ENCODE data around the gene GPR132.
"Not testable (repeated sequence)": the region's sequence is repeated elsewhere in the genome, so short reads cannot be mapped to it uniquely, and the experiment has no call there.

The GPR132 gene

GRCh38 chr14:105042813-105043212 is 22.4 kb downstream of the GPR132 start:
- Histone ChIP-seq H3K4me3 (no peak overlapping the region), H3K27ac (no peak overlapping the region), H3K4me2 (peak overlapping the region; percentile 56 to 85 (median 75); a peak in 21 of 22 replicates), H3K4me1 (peaks cover 47 to 63% (median 51%) of the 10 kb centered on the region in 10 experiments), H3K36me3 (peaks cover 0 to 13% (median 6%) of the 10 kb centered on the region in 11 experiments; a peak in 5 of 22 replicates), H4K20me1 (peaks cover 0 to 47% (median 18%) of the 10 kb centered on the region in 11 experiments; a peak in 16 of 22 replicates), H3K27me3 (peaks cover 0 to 5% (median 0%) of the 10 kb centered on the region in 11 experiments; a peak in 1 of 22 replicates), H3K9ac (peak overlapping the region in 3 of 11 experiments; percentile 49 to 55 (median 53); a peak in 6 of 22 replicates), H3K9me3 (replicated peaks in 1 of 11) (no peaks in the 10 kb centered on the region)
- TF ChIP-seq Cebpa-rat (IDR thresholded peaks at IDR 0.05), result no peak

GRCh38 chr14:105041841-105042765 is 23.1 kb downstream of the GPR132 start:
- peaks cover 0 to 5% (median 0%) of the 10 kb centered on the region in 11 experiments; a peak in 1 of 22 replicates for H3K27me3 ChIP-seq
- peaks cover 0 to 40% (median 11%) of the 10 kb centered on the region in 11 experiments; a peak in 15 of 22 replicates for H4K20me1 ChIP-seq
- no peaks in the 10 kb centered on the region for H3K9me3 ChIP-seq (replicated peaks in 1 of 11)
- TF ChIP-seq Cebpa-rat (IDR thresholded peaks at IDR 0.05), result no peak
- peaks cover 47 to 57% (median 51%) of the 10 kb centered on the region in 10 experiments for H3K4me1 ChIP-seq
- H3K27ac ChIP-seq, result no peak overlapping the region
- H3K9ac ChIP-seq, result peak overlapping the region in 8 of 11 experiments; percentile 1 to 55 (median 51); a peak in 12 of 22 replicates
- peak overlapping the region; percentile 56 to 85 (median 75); a peak in 21 of 22 replicates for H3K4me2 ChIP-seq
- H3K36me3 ChIP-seq, result peaks cover 0 to 6% (median under 1%) of the 10 kb centered on the region in 11 experiments; a peak in 1 of 22 replicates
- H3K4me3 ChIP-seq, result no peak overlapping the region

GRCh38 chr14:105039458-105040205 is 25.6 kb downstream of the GPR132 start:
- no peak overlapping the region for H3K4me3 ChIP-seq
- TF ChIP-seq Cebpa-rat (IDR thresholded peaks at IDR 0.05), result no peak

GRCh38 chr14:105035616-105036015 is 29.6 kb downstream of the GPR132 start:
- H3K4me2 ChIP-seq, H3K36me3 ChIP-seq, H3K27ac ChIP-seq, H4K20me1 ChIP-seq, H3K4me3 ChIP-seq, H3K9ac ChIP-seq: not testable (repeated sequence)
- Histone ChIP-seq H3K4me1 (peaks cover 0 to 17% (median 4%) of the 10 kb centered on the region in 10 experiments; a peak in 9 of 20 replicates), H3K27me3 (peaks cover 7 to 19% (median 12%) of the 10 kb centered on the region in 11 experiments; a peak in 19 of 22 replicates), H3K9me3 (replicated peaks in 1 of 11) (peaks cover 0 to 21% (median 12%) of the 10 kb centered on the region in 11 experiments; a peak in 19 of 22 replicates)

More at GRCh38 chr14:105039458-105040205, 25.6 kb downstream of the GPR132 start:
- Histone ChIP-seq H3K27me3 (peaks cover 0 to 5% (median 0%) of the 10 kb centered on the region in 11 experiments; a peak in 1 of 22 replicates), H3K4me1 (peaks cover 26 to 37% (median 31%) of the 10 kb centered on the region in 10 experiments), H4K20me1 (peaks cover 0 to 22% (median 0%) of the 10 kb centered on the region in 11 experiments; a peak in 4 of 22 replicates), H3K4me2 (no peak overlapping the region), H3K9me3 (replicated peaks in 1 of 11) (no peaks in the 10 kb centered on the region; a peak in 1 of 22 replicates), H3K36me3 (no peaks in the 10 kb centered on the region), H3K9ac (0 out of 22 replicates have a peak overlapping the region, but pooled peaks of 1 of the 11 experiments have one; percentile 14), H3K27ac (no peak overlapping the region)

- Histone ChIP-seq H3K4me1 (peaks cover 0 to 17% (median 4%) of the 10 kb centered on the region in 10 experiments; a peak in 9 of 20 replicates), H4K20me1 (no peaks in the 10 kb centered on the region), H3K36me3 (peaks cover 0 to 5% (median 0%) of the 10 kb centered on the region in 11 experiments; a peak in 1 of 22 replicates), H3K27ac (peak overlapping the region in 3 of 11 experiments; percentile 37 to 43 (median 41); a peak in 5 of 22 replicates), H3K27me3 (peaks cover 7 to 19% (median 12%) of the 10 kb centered on the region in 11 experiments; a peak in 19 of 22 replicates), H3K4me2 (peak overlapping the region in 5 of 11 experiments; percentile 16 to 56 (median 39); a peak in 8 of 22 replicates), H3K4me3 (no peak overlapping the region), H3K9me3 (replicated peaks in 1 of 11) (peaks cover 0 to 21% (median 12%) of the 10 kb centered on the region in 11 experiments; a peak in 19 of 22 replicates), H3K9ac (no peak overlapping the region)
- TF ChIP-seq Cebpa-rat (IDR thresholded peaks at IDR 0.05), result no peak
Measured at GRCh38 chr14:105034315-105035039, 30.8 kb downstream of the GPR132 start.

- peaks cover 7 to 19% (median 12%) of the 10 kb centered on the region in 11 experiments; a peak in 19 of 22 replicates for H3K27me3 ChIP-seq
- not testable (repeated sequence) for H3K27ac ChIP-seq, H3K4me3 ChIP-seq
Measured at GRCh38 chr14:105033412-105033900, 31.8 kb downstream of the GPR132 start.

GRCh38 chr14:105032451-105032901 is 32.8 kb downstream of the GPR132 start:
- not testable (repeated sequence) for H3K4me3 ChIP-seq, H3K9ac ChIP-seq, H3K36me3 ChIP-seq, H3K4me2 ChIP-seq, H3K27ac ChIP-seq, H4K20me1 ChIP-seq
- peaks cover 2 to 27% (median 9%) of the 10 kb centered on the region in 10 experiments for H3K4me1 ChIP-seq
- H3K27me3 ChIP-seq, result peaks cover 7 to 19% (median 12%) of the 10 kb centered on the region in 11 experiments; a peak in 19 of 22 replicates
- peaks cover 0 to 21% (median 13%) of the 10 kb centered on the region in 11 experiments; a peak in 19 of 22 replicates for H3K9me3 ChIP-seq (replicated peaks in 1 of 11)

More at GRCh38 chr14:105033412-105033900, 31.8 kb downstream of the GPR132 start:
- not testable (repeated sequence) for H4K20me1 ChIP-seq, H3K36me3 ChIP-seq, H3K9ac ChIP-seq
- Histone ChIP-seq H3K4me2 (peak overlapping the region in 2 of 11 experiments; percentile 42 to 56; a peak in 3 of 22 replicates), H3K4me1 (peaks cover 0 to 17% (median 4%) of the 10 kb centered on the region in 10 experiments; a peak in 9 of 20 replicates), H3K9me3 (replicated peaks in 1 of 11) (peaks cover 0 to 21% (median 12%) of the 10 kb centered on the region in 11 experiments; a peak in 19 of 22 replicates)
